IMR-90 (cell line): Measurements from ENCODE around the gene PRR4. TPM values are rescaled to one million over a fixed set of nuclear protein-coding genes. Genes with fewer than 3 reads are reported as not detected.

Source experiments
- ATAC-seq: fragments of 200-7000 bp; cut with Tn5 transposase; 2 replicates; pipeline ENCODE4 v1.9.1; 2020; ENCODE audit warnings: low read depth, mild to moderate bottlenecking, moderate library complexity
- BruUV-seq: library from RNA; stranded (reverse); fragments of 400-500 nt; replicated peaks from 2 replicates; lab custom pipeline; 2021; lab: Mats Ljungman, UMichigan
- CTCF ChIA-PET: fragments of 300-600 bp; formaldehyde crosslinking; extraction: SDS; loops from one replicate; lab custom pipeline; 2021; ENCODE audit warnings: antibody characterized with exemption; lab: Yijun Ruan, JAX
- POLR2A ChIA-PET: fragments of 300-600 bp; sonication (Branson Sonifier 250); formaldehyde crosslinking; loops from one replicate; lab custom pipeline; 2022; ENCODE audit warnings: antibody characterized with exemption; ENCODE audit not compliant: unreplicated experiment; lab: Charles Lee
- DNase-seq: peaks from one replicate; pipeline ENCODE4 v3.0.0; 2013
- H2AFZ ChIP-seq: replicated peaks from 2 replicates; pipeline ENCODE3; 2013; ENCODE audit warnings: low read length, mild to moderate bottlenecking; ENCODE audit not compliant: poor library complexity
- H2AK5ac ChIP-seq: 2 replicates; pipeline ENCODE4 v1.6.1; 2013; ENCODE audit warnings: low read depth, low read length, inconsistent platforms
- H2AK9ac ChIP-seq: replicated peaks from 2 replicates; pipeline ENCODE3; 2013; ENCODE audit warnings: mild to moderate bottlenecking, low read depth, low read length, moderate library complexity; ENCODE audit not compliant: poor library complexity
- H2BK120ac ChIP-seq: 2 replicates; pipeline ENCODE4 v1.6.1; 2013; ENCODE audit warnings: low read depth, low read length, inconsistent platforms
- H2BK15ac ChIP-seq: 3 replicates; pipeline ENCODE4 v1.6.1; 2013; ENCODE audit warnings: low read depth, low read length, inconsistent platforms
- H2BK20ac ChIP-seq: 2 replicates; pipeline ENCODE4 v1.6.1; 2013; ENCODE audit warnings: low read depth, mild to moderate bottlenecking, inconsistent platforms, low read length, moderate library complexity
- H2BK5ac ChIP-seq: 2 replicates; pipeline ENCODE4 v1.6.1; 2013; ENCODE audit warnings: mild to moderate bottlenecking, low read depth, low read length, inconsistent platforms; ENCODE audit not compliant: poor library complexity, severe bottlenecking
- H3K14ac ChIP-seq: replicated peaks from 2 replicates; pipeline ENCODE4 v1.6.1; 2013; ENCODE audit warnings: low read depth, low read length, inconsistent platforms
- H3K18ac ChIP-seq: 2 replicates; pipeline ENCODE4 v1.6.1; 2013; ENCODE audit warnings: low read depth, low read length, control low read depth
- H3K23ac ChIP-seq: 2 replicates; pipeline ENCODE4 v1.6.1; 2013; ENCODE audit warnings: low read depth, low read length, inconsistent platforms
- H3K27ac ChIP-seq: 2 replicates; pipeline ENCODE4 v1.5.1; 2013; ENCODE audit warnings: mild to moderate bottlenecking, control low read depth, low read length; ENCODE audit not compliant: insufficient read depth
- H3K27me3 ChIP-seq: 2 replicates; pipeline ENCODE4 v1.6.1; 2013; ENCODE audit warnings: low read length; ENCODE audit not compliant: control insufficient read depth, insufficient read depth
- H3K36me3 ChIP-seq: 2 replicates; pipeline ENCODE4 v1.6.1; 2013; ENCODE audit warnings: low read length, mixed read lengths; ENCODE audit not compliant: control insufficient read depth, insufficient read depth
- H3K4ac ChIP-seq: 2 replicates; pipeline ENCODE4 v1.6.1; 2013; ENCODE audit warnings: low read depth, low read length, inconsistent platforms
- H3K4me1 ChIP-seq: 2 replicates; pipeline ENCODE4 v1.6.1; 2013; ENCODE audit warnings: low read length, mixed read lengths; ENCODE audit not compliant: control insufficient read depth, insufficient read depth
- H3K4me2 ChIP-seq: 2 replicates; pipeline ENCODE4 v1.6.1; 2013; ENCODE audit warnings: low read depth, mild to moderate bottlenecking, control low read depth, low read length, moderate library complexity
- H3K4me3 ChIP-seq: 2 replicates; pipeline ENCODE4 v1.5.1; 2013; ENCODE audit warnings: low read depth, mild to moderate bottlenecking, control low read depth, low read length, moderate library complexity; ENCODE audit not compliant: insufficient read depth
- H3K56ac ChIP-seq: 2 replicates; pipeline ENCODE4 v1.6.1; 2013; ENCODE audit warnings: low read length, inconsistent platforms; ENCODE audit not compliant: insufficient read depth; ENCODE audit errors: extremely low read depth
- H3K79me1 ChIP-seq, 2 experiments: 2 replicates each; pipeline ENCODE4 v1.6.1; 2013; ENCODE audit warnings: low read length in 2 of 2, inconsistent platforms in 1 of 2, low read depth in 1 of 2
- H3K9ac ChIP-seq: 2 replicates; pipeline ENCODE4 v1.6.1; 2013; ENCODE audit warnings: low read depth, low read length, control low read depth
- H3K9me1 ChIP-seq: 2 replicates; pipeline ENCODE4 v1.6.1; 2013; ENCODE audit warnings: low read length, inconsistent platforms; ENCODE audit not compliant: insufficient read depth
- H3K9me3 ChIP-seq: 2 replicates; pipeline ENCODE4 v1.6.1; 2013; ENCODE audit warnings: low read length; ENCODE audit not compliant: control insufficient read depth, insufficient read depth
- H4K20me1 ChIP-seq: 2 replicates; pipeline ENCODE4 v1.6.1; 2013; ENCODE audit warnings: low read length, inconsistent platforms; ENCODE audit not compliant: insufficient read depth
- H4K5ac ChIP-seq: 2 replicates; pipeline ENCODE4 v1.6.1; 2013; ENCODE audit warnings: mild to moderate bottlenecking, low read depth, low read length, control low read depth
- H4K8ac ChIP-seq, 2 experiments: 2 replicates each; pipeline ENCODE4 v1.6.1; 2013; ENCODE audit warnings: low read depth in 2 of 2, low read length in 2 of 2, control low read depth in 1 of 2, inconsistent platforms in 1 of 2
- H4K91ac ChIP-seq: 2 replicates; pipeline ENCODE4 v1.6.1; 2013; ENCODE audit warnings: low read depth, low read length, inconsistent platforms; ENCODE audit not compliant: insufficient read depth
- FOS ChIP-seq: fragments of 150-350 bp; IDR thresholded peaks from 2 replicates; pipeline ENCODE4 v1.6.1; 2016; ENCODE audit warnings: low read depth, low read length
- MXI1 ChIP-seq: IDR thresholded peaks from 2 replicates; pipeline ENCODE4 v1.6.1; 2012; ENCODE audit warnings: low read depth, mild to moderate bottlenecking, low read length, moderate library complexity, borderline replicate concordance
- POLR2A ChIP-seq: IDR thresholded peaks from 2 replicates; pipeline ENCODE4 v1.6.1; 2012; ENCODE audit warnings: mild to moderate bottlenecking, low read depth, low read length
- SMC3 ChIP-seq: fragments of 150-350 bp; IDR thresholded peaks from 2 replicates; pipeline ENCODE4 v1.6.1; 2016; ENCODE audit warnings: low read depth, mild to moderate bottlenecking, antibody characterized with exemption, low read length, moderate library complexity
- WGBS, 2 experiments: methylation state at CpG; one replicate each; pipeline versions ENCODE4 v1.1.5 to v1.1.7; 2013; ENCODE audit warnings: missing lambda C conversion rate in 2 of 2; ENCODE audit not compliant: insufficient read length in 1 of 2; ENCODE audit errors: extremely low coverage in 2 of 2; 5-methylcytosine and 5-hydroxymethylcytosine counted together
- dilution Hi-C: fragments of 300-500 bp; cut with HindIII; formaldehyde crosslinking; loops from one replicate; pipeline ENCODE4 v1.14.3; 2018; ENCODE audit warnings: low sequenced_read_pairs; ENCODE audit not compliant: unreplicated experiment
- in situ Hi-C: fragments of 300-500 bp; cut with MboI; formaldehyde crosslinking; loops from 3 replicates; pipeline ENCODE4 v1.14.3; 2019; ENCODE audit warnings: low sequenced_read_pairs, inconsistent platforms, mixed read lengths
- intact Hi-C: fragments of 100-400 bp; cut with micrococcal nuclease; formaldehyde crosslinking; loops from 2 replicates; pipeline ENCODE4 v1.10.0; 2022
- polyA plus RNA-seq, 3 experiments: library from polyadenylated mRNA; depleted of rRNA; stranded (reverse); fragments of >200 nt; gene quantifications; 2 replicates each; pipeline ENCODE4 v1.2.3, GENCODE V29; 2012; ENCODE audit warnings: low replicate concordance in 1 of 3
- total RNA-seq: library from RNA; depleted of rRNA; stranded (reverse); fragments of >200 nt; gene quantifications from 2 replicates; pipeline ENCODE4 v1.2.3, GENCODE V29; 2012

Gene PRR4
- total and polyA plus RNA-seq, 2 of the 4 experiments (the other 2 are of a cell fraction) = 0.72 to 1.9 TPM

DNA sequence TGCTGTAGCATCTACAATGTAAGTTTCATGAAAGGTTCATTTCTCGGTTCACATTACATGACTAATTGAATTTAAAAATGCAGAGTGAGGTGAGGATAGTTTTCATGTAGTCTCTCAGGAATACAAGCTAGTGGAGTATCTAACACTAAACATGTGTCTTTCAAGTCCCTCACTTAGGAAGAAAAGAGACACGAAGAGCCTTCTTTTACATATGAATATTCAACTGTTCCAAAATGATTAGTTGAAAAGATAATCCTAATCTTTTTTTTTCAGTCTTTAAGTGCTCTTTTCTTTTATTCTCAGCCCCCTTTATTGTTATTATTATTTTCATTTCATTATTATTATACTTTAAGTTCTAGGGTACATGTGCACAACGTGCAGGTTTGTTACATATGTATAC lies 10.8 kb downstream of the PRR4 start:
- no peak overlapping the region for H2AFZ ChIP-seq
- BruUV-seq = no TSS peak
- H3K9me1 ChIP-seq = no peaks in the 10 kb centered on the region
- no peak overlapping the region for H3K14ac ChIP-seq
- in situ Hi-C loops = no loop called here
- H2BK15ac ChIP-seq = no peak overlapping the region
- H3K4me1 ChIP-seq = no peaks in the 10 kb centered on the region
- no peak for DNase-seq
- H3K4me2 ChIP-seq = no peak overlapping the region
- ChIA-PET POLR2A (no interaction called here), CTCF (no interaction called here)
- no peak overlapping the region for H4K91ac ChIP-seq
- peaks cover 4% of the 10 kb centered on the region; the same call in 1 of the 2 replicates for H3K9me3 ChIP-seq
- no peaks in the 10 kb centered on the region for H4K20me1 ChIP-seq
- no peak overlapping the region for H2BK5ac ChIP-seq
- H4K5ac ChIP-seq = no peak overlapping the region
- H3K27me3 ChIP-seq = no peaks in the 10 kb centered on the region
- H2BK20ac ChIP-seq = no peak overlapping the region
- H3K56ac ChIP-seq = no peak overlapping the region
- no peak overlapping the region for H3K23ac ChIP-seq
- H2BK120ac ChIP-seq = no peak overlapping the region
- no peak overlapping the region for H3K27ac ChIP-seq
- H3K4me3 ChIP-seq = no peak overlapping the region
- no peaks in the 10 kb centered on the region for H3K79me1 ChIP-seq
- no peak overlapping the region for H4K8ac ChIP-seq
- peak; percentile 24; the same call in 1 of the 2 replicates for ATAC-seq
- H3K4ac ChIP-seq = no peak overlapping the region
- WGBS, 2 experiments = no CpG with 5 or more reads among the region's 3 CpGs
- H2AK5ac ChIP-seq = no peak overlapping the region
- TF ChIP-seq POLR2A (no peak), MXI1 (no peak), FOS (no peak), SMC3 (no peak)
- no peak overlapping the region for H3K18ac ChIP-seq
- H3K9ac ChIP-seq = no peak overlapping the region
- H2AK9ac ChIP-seq = no peak overlapping the region
- intact Hi-C loops = loop anchor here (10.0 kb wide), 1 partner anchor 336 kb away; the partner anchor contains the start of gene SMIM10L1
- H3K36me3 ChIP-seq = no peaks in the 10 kb centered on the region
- dilution Hi-C loops = no loop called here
